Activated gamma-delta T cell (primary cell): ENCODE data around the gene CHAMP1.
"Not testable (repeated sequence)": the region's sequence is repeated elsewhere in the genome, so short reads cannot be mapped to it uniquely, and the experiment has no call there.

Experiments
- DNase-seq: peaks from one replicate; lab custom pipeline; 2025; lab: John Stamatoyannopoulos, UW

Gene CHAMP1

DNA sequence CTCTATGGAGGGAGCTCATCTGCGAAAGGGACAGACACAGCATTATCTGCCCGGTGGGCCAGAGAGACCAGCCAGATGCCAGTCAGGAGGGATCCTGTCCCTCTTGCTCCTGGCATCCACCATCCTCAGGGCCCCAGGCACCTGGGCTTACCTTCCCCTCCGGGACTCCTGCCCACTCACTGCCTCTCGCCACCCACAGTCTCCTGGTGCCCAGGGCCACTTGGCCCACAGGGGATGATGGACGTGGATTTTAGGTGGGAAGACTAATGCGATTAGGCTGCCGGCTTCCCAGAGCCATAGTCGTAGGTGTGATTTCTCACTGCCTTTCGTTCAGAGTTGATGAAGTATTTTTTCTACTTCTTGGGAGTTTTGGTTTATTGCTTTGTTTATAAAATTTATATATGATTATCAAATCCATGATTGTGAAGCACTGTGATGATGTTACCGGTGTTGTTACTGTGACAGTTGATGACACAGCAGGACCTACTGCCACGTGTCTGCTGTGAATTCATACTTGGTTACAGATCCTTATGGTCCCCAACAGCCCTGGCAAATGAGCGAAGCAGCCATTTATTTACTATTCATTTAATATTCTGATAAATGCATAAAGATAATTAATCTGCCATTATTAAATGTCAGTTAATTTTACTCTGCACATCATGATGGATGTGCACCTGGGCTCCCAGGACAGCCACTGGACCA, 14.5 kb upstream of the CHAMP1 start:
- DNase-seq, result no peak

DNA sequence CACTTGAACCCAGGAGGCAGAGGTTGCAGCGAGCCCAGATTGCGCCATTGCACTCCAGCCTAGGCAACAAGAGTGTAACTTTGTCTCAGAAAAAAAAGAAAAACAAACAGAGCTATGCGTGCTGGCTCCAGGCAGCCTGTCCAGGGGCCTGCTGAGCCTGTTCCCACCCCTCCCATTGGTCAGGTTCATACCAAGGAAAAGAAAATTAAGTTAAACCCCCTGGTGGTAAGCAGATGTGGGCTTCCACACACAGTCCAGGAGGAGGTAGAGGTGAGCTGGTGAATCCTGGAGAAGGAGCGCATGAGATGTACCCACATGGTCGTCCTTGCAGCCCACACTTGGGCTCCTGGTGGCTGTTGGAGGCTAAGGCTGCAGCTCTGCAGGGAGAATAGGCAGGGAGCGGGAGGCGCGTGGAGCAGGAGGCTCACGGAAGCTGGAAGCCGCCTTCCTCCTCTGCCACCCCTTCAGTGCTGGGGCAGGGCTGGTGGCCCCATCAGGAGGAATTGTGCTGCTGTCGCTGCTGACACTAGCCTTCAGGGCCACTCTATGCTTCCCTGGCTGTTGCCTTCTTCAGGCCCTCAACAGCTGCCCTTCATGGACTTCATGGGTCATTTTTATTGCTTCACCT, 10.5 kb upstream of the CHAMP1 start:
- DNase-seq, result no peak

DNA sequence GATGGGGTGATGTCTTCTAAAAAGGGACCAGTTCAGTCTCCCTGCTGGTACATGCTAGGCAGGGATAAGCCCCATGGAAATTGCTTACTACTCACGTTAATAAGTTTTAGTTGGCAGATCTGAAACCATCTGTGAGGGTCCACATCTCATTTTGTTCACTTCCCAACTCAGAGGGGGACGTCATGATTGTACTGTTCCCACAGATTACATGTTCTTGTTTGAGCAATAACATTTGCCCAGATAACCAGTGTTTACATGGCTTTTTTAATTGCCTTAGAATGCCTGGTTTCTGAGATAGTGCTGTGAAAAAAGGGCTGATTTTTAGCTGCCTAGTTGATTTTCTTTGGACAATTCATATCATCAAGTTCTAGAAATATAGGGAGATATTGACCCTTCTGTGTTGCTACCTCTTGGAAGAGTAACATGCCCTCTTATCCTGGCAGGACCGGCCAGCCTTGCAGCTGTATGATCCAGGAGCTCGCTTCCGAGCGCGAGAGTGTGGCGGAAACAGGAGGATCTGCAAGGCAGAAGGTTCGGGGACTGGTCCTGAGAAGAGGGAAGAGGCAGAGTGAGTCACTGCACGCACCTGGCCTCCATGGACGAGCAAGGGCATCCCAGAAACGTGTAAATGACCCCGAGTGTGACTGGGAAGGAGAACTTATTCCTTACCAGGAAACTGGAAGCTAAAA, 9.8 kb upstream of the CHAMP1 start:
- no peak for DNase-seq

DNA sequence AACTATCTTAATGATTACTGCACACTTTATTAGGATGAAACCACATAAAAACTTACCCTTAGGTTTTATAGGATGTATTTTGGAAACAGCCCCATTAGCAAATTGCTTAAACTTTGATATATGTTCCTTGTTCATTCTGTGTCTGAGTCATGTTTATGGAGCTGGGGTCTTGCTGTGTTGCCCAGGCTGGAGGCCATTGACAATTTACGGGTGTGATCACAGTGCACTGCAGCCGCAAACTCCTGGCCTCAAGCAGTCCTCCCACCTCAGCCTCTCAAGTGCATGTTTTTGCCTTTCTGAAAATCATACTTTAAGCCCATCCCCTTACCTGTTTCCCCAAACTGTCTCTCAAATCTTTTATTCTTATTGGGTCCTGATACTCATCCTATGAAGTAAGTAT, 5.2 kb upstream of the CHAMP1 start:
- DNase-seq, result no peak

DNA sequence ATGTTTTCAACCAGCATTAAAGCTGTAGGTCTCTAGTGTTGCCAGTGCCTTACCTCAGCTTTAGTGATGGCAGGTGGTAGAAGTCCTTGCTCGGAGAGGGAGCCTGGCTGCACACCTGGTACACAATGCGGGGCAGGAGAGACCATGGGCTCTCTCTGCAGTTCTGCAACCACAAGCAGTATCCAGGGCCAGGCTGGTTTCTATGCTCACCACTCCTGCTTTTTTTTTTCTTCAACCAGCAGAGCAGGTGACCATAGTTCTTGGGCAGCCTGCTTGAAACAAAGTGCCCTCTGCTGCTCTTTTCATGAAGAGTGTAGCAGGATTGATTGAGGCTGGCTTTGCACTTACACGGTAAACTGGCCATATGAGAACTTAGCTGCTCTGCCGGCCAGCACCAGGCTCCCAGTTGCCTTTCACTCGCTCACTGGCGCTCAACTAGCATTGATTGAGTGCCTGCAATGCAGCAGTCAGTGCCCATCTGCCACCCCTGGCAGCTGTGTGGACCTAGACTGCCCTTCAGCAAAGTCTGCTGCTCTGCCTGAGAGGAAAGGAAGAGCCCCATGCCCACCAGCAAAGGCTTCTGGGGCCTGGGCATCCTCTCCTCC, 4.4 kb upstream of the CHAMP1 start:
- DNase-seq, result no peak

DNA sequence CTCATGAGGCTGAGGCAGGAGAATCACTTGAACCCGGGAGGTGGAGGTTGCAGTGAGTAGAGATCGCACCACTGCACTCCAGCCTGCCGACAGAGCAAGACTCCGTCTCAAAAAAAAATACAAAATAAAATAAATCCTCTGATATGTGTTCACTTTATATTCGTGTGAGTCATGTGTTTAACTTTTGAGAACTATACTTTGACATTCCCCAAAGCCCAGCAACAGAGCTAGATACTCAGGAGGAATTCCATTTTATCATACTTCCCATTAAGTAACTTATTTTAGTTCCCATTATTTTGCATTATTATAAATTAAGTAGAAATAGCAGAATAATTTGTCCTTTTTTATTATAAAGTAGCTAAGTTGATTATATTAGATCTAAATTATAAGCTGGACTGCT, 3.3 kb upstream of the CHAMP1 start:
- DNase-seq, result no peak

DNA sequence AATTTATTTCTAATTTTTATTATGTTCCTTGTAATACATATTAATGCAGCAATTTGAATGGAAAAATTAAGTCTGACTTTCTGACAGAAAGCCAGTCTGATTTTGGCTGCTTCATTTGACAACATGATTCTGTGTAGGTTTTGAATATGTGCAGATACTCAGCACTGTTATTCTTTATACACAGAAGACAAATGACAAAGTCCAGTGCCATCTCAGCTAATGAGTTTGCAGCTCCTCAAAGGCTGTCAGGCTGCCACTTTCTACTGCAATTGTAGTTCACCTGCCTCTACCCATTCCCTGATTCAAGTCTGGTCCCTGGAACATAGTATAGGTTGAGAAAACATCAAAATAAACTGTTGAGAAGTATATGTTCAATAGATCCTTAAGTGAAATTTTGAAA, 2.9 kb upstream of the CHAMP1 start:
- no peak for DNase-seq

DNA sequence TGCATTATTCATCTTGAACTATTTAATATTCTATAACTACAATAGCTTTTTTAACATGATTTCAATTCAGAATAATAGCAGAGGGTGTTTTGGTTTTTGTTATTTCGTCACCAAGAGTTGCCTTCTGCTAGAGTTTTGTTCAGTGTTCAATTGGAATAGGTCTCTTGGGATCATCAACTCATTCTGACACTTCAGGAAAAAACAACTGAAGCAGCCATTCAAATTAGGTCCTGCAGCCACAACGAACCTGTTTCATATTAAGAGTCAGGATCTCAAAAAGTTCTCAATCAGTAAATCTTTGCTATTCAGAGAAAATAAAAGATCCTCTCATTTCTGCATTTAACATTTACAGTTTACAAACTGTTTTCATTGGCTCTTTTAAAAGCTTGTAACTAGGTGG, 2.4 kb upstream of the CHAMP1 start:
- no peak for DNase-seq

DNA sequence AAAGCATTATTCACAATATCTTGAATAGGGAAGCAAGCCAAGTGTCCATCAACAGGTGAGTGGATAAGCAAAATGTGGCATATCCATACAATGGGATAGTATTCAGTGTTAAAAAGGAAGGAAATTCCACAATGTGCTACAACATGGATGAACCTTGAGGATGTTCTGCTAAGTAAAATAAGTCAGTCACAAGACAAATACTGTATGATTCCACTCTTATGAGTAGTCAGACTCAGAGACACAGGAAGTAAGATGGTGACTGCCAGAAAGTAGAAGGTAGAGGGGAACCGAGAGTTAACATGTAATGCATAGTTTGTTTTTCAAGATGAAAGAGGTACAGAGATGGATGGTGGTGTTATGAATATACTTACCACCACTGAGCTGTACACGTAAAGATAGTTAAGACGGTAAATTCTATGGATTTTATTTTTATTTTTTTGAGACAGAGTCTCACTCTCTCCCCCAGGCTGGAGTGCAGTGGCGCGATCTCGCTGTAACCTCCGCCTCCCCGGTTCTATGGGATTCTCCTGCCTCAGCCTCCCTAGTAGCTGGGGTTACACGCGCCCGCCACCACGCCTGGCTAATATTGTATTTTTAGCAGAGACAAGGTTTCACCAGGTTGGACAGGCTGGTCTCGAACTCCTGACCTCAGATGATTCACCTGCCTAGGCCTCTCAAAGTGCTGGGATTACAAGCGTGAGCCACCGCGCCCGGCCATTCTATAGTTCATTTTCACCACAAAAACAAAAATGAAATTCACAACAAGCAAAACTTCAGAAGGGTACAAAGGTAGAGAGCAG, 1.0 kb upstream of the CHAMP1 start:
- no peak for DNase-seq

DNA sequence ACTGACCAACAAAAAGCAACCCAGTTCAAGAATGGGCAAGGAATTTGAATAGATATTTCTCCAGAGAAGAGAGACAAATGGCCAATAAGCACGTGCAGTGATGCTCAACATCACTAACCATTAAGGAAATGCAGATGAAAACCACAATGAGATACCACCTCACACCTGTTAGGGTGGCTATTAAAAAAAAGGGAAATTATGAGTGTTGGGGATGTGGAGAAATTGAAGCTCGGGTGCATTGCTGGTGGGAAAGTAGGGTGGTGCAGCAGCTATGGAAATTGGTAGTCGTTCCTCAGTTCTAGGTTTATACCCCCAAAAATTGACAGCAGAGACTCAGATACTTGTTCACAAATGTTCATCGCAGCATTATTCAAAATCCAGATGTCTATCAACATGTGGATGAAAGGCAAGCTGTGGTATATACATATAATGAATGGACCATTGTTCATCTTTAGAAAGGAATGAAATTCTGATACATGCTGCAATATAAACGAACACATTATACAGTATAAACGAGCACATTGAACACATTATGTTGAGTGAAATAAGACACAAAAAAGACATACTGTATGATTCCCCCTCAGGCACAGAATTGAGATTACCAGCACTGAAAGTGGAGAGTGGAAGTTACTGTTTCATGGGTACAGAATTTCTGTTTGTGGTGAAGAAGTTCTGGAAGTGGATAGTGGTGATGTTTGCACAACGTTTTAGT, 927 bp downstream of the CHAMP1 start:
- no peak for DNase-seq

DNA sequence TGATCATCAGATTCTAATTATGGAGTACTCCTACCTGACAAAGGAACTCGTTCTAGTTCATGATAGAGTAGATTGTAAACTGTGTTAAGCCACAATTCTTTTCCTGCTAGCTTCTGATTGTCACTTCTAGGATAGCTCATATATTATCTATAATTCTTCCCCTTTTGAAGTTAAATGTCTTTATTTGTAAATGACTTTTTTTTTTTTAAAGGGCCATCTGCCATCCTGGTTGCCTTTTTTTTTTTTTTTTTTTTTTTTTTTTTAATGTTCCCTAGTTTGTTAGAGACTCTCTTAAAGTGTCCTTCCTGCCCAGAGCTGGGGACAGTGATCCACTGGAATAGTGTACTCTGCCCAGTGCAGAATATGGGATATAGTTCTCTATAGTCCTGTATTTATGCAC, 4.3 kb downstream of the CHAMP1 start:
- DNase-seq, result no peak

DNA sequence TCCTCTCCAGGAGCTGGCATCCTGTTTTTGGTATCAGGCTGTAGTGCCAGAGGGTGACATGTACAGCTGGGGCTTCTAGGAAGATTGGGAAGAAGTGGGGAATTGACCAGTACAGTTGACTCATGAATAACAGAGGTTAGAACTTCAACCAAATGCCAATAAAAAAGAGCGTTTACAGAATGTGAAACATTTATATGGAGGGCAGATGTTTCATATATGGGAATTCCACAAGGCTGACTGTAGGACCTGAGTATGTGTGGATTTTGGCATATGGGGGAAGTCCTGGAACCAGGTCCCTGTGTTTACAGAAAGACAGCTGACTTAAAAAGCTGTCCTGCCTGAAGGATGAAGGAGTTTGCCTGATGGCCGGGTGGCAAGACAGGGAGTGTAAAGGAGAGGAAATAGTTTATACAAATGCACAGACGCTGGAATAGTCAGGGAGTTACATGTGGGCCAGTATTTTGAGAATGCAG, 5.2 kb downstream of the CHAMP1 start:
- no peak for DNase-seq

DNA sequence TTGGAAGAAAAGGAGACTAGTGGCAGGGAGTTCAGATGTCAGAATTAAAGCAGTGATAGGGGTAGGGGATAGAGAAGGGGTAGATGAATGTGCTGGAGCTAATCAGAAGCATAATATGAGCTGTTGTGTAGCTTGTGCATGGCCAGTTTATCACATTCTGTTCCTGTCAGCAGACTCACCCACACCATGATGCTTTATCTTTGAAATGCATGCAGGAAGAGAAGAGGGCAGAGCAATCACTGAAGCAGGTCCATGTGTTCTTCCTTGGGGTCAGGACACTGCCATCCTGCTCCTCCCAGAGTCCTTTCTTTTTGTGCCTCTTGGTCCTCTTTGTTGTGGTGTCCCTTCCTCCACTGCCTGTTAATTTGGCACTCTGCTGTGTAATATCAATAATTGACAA, 5.8 kb downstream of the CHAMP1 start:
- no peak for DNase-seq

DNA sequence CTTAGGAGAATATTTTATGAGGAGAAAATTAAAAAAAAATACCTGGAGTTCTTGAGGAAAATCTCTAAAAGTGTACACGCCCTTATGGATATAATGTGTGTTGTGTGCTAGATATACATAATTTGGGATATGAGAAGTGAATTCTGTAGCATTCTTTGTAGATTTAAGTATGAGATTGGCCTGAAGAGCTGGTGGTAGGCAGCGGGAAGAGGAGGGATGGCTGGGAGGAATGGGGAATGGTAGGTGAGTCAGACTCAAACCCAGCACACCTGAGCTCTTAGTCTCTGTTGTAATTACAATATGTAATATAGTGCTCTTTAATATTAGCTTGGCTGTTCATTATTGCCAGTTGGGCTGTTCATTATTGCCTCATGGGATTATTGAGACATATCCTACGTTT, 7.0 kb downstream of the CHAMP1 start:
- no peak for DNase-seq

DNA sequence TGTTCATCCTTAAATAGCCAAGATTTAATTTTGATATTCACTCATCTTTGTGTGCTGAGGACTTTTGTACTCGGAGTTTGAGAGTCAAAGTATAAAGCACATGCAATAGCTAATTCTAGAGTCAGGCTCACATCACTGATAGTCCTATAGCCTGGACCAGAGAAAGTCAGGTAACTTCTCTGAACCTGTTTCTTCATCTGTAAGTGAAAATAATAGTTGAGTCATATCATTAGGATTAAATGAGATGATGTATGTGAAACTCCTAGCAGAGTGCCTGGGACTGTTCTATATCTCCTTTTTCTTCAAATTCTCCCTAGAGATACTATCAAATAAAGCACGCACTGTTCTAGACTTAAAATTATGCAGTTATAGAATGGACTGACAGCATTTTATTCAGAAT, 9.0 kb downstream of the CHAMP1 start:
- no peak for DNase-seq

DNA sequence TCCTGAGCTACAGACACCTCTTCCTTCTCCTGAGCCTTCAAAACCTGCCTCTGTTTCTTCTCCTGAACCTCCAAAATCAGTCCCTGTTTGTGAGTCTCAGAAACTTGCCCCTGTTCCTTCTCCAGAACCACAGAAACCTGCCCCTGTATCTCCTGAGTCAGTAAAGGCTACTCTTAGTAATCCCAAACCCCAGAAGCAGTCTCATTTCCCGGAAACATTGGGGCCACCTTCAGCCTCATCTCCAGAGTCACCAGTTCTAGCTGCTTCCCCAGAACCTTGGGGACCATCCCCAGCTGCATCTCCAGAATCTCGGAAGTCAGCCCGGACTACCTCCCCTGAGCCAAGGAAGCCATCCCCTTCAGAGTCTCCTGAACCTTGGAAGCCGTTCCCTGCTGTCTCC, 10.0 kb downstream of the CHAMP1 start:
- no peak for DNase-seq

DNA sequence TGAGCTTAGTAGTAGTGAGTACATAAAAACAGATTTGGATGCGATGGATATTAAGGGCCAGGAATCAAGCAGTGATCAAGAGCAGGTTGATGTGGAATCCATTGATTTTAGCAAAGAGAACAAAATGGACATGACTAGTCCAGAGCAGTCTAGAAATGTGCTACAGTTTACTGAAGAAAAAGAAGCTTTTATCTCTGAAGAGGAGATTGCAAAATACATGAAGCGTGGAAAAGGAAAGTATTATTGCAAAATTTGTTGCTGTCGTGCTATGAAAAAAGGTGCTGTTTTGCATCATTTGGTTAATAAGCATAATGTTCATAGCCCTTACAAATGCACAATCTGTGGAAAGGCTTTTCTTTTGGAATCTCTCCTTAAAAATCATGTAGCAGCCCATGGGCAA, 11.4 kb downstream of the CHAMP1 start:
- DNase-seq, result no peak

DNA sequence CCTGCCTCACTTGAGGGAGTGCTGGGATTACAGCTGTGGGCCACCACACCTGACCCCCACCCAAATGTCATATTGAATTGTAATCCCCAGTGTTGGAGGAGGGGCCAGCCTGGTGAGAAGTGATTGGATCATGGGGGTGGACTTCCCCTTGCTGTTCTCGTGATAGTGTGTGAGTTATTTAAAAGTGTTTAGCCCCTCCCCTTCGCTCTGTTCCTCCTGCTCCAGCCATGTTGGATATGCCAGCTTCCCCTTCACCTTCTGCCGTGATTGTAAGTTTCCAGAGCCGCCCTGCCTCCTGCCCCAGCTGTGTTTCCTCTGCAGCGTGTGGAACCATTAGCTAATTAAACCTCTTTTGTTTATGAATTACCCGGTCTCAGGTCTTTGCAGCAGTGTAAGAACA, 13.7 kb downstream of the CHAMP1 start:
- no peak for DNase-seq

DNA sequence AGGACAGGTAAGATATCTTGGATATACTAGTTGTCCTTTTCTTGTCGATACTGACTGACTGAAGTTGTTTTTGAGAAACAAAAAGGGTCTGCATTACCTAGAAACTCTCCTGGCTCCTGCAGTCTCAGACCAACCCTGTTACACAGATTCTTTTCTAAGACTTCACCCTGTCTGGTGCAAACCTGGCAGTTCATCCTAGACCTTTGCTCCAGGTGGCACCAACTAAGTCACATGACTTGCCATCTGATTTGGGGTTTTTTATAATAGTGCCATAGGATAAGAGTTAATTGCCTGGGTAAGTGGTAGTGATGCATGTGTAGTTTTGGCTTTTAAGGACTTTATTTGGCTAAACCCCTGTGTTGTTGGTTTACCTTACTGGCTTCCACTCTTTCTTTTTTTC, 14.3 kb downstream of the CHAMP1 start:
- DNase-seq, result no peak

DNA sequence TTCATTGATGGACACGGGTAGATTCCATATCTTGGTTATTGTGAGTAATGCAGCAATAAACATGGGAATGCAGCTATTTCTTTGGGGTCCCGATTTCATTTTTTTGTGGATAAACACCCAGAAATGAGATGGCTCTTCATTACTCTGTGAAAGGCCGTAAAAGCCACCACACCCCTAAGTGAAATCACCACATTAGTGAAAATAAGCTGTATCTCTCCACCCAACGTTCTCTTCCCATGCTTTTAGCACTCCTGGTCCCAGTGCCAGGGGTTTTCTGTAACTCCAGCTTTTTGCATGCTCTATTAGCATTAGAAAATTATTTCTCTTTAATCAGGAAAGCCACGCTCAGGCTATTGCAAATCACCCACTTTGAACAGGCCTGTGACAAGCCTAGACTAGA, 15.8 kb downstream of the CHAMP1 start:
- DNase-seq, result no peak

DNA sequence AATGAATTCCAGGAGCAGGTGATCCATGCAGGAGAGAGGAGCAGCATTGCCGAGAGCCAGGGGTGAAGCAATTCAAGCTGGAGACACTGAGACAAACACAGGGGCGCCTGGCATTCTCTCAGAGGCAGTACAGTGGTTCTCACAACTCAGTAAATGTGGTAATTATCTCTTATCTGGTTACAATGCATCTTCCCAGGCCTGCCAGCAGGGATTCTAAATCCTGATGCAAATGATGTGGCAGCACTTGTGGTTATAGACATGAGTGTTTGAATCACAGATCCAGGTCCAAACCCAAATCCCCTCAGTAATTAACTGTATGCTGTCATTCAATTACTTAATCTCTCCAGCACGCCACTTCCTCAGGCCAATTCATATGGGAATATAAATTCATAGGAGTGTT, 19.6 kb downstream of the CHAMP1 start:
- not testable (repeated sequence) for DNase-seq
